IPS-15b (cell line): ENCODE data around the gene FIBCD1.

Experiments
- H3K27me3 ChIP-seq: one replicate; pipeline ENCODE4 v1.6.1; 2013; ENCODE audit warnings: low read length; ENCODE audit not compliant: control insufficient read depth, insufficient read depth
- H3K36me3 ChIP-seq: one replicate; pipeline ENCODE4 v1.6.1; 2013; ENCODE audit warnings: low read length; ENCODE audit not compliant: control insufficient read depth, insufficient read depth
- H3K4me1 ChIP-seq: one replicate; pipeline ENCODE4 v1.6.1; 2013; ENCODE audit warnings: mild to moderate bottlenecking, low read length; ENCODE audit not compliant: control insufficient read depth, insufficient read depth
- H3K4me3 ChIP-seq: one replicate; pipeline ENCODE4 v1.5.1; 2013; ENCODE audit warnings: low read depth, low read length
- H3K9ac ChIP-seq: one replicate; pipeline ENCODE4 v1.6.1; 2013; ENCODE audit warnings: low read depth, mild to moderate bottlenecking, low read length
- H3K9me3 ChIP-seq: one replicate; pipeline ENCODE4 v1.6.1; 2013; ENCODE audit warnings: mild to moderate bottlenecking, low read length; ENCODE audit not compliant: control insufficient read depth, insufficient read depth

Gene FIBCD1

GRCh38 chr9:130981756-130982137 lies 42.7 kb upstream of the FIBCD1 start:
- Histone ChIP-seq H3K9me3 (no peaks in the 10 kb centered on the region), H3K27me3 (no peaks in the 10 kb centered on the region), H3K4me3 (no peak overlapping the region), H3K4me1 (no peaks in the 10 kb centered on the region), H3K36me3 (no peaks in the 10 kb centered on the region), H3K9ac (no peak overlapping the region)

GRCh38 chr9:130981002-130981755 lies 42.1 kb upstream of the FIBCD1 start:
- Histone ChIP-seq H3K36me3 (no peaks in the 10 kb centered on the region), H3K4me3 (no peak overlapping the region), H3K27me3 (no peaks in the 10 kb centered on the region), H3K9ac (no peak overlapping the region), H3K9me3 (no peaks in the 10 kb centered on the region), H3K4me1 (no peaks in the 10 kb centered on the region)

- no peaks in the 10 kb centered on the region for H3K27me3 ChIP-seq
- no peak overlapping the region for H3K4me3 ChIP-seq
- H3K9me3 ChIP-seq: no peaks in the 10 kb centered on the region
- H3K9ac ChIP-seq: no peak overlapping the region
- no peaks in the 10 kb centered on the region for H3K4me1 ChIP-seq
- no peaks in the 10 kb centered on the region for H3K36me3 ChIP-seq
These were observed 41.5 kb upstream of the FIBCD1 start for GRCh38 chr9:130980526-130980925.

GRCh38 chr9:130979591-130980385 lies 40.7 kb upstream of the FIBCD1 start:
- Histone ChIP-seq H3K9ac (no peak overlapping the region), H3K27me3 (no peaks in the 10 kb centered on the region)

GRCh38 chr9:130977811-130978221 lies 38.8 kb upstream of the FIBCD1 start:
- no peaks in the 10 kb centered on the region for H3K9me3 ChIP-seq
- H3K4me3 ChIP-seq: no peak overlapping the region
- no peaks in the 10 kb centered on the region for H3K4me1 ChIP-seq
- H3K27me3 ChIP-seq: no peaks in the 10 kb centered on the region
- H3K36me3 ChIP-seq: no peaks in the 10 kb centered on the region
- no peak overlapping the region for H3K9ac ChIP-seq

More at GRCh38 chr9:130979591-130980385, 40.7 kb upstream of the FIBCD1 start:
- Histone ChIP-seq H3K9me3 (no peaks in the 10 kb centered on the region), H3K4me3 (no peak overlapping the region), H3K36me3 (no peaks in the 10 kb centered on the region), H3K4me1 (no peaks in the 10 kb centered on the region)

GRCh38 chr9:130975932-130976841 lies 37.1 kb upstream of the FIBCD1 start:
- Histone ChIP-seq H3K9me3 (no peaks in the 10 kb centered on the region), H3K4me1 (no peaks in the 10 kb centered on the region), H3K36me3 (no peaks in the 10 kb centered on the region), H3K27me3 (no peaks in the 10 kb centered on the region), H3K4me3 (no peak overlapping the region), H3K9ac (no peak overlapping the region)

- H3K9ac ChIP-seq: no peak overlapping the region
- no peaks in the 10 kb centered on the region for H3K4me1 ChIP-seq
- no peaks in the 10 kb centered on the region for H3K27me3 ChIP-seq
- no peaks in the 10 kb centered on the region for H3K36me3 ChIP-seq
- no peaks in the 10 kb centered on the region for H3K9me3 ChIP-seq
- no peak overlapping the region for H3K4me3 ChIP-seq
These were observed 36.1 kb upstream of the FIBCD1 start for GRCh38 chr9:130975156-130975555.

- H3K9me3 ChIP-seq: no peaks in the 10 kb centered on the region
- no peaks in the 10 kb centered on the region for H3K4me1 ChIP-seq
- H3K9ac ChIP-seq: no peak overlapping the region
- no peak overlapping the region for H3K4me3 ChIP-seq
- H3K27me3 ChIP-seq: no peaks in the 10 kb centered on the region
- H3K36me3 ChIP-seq: no peaks in the 10 kb centered on the region
These were observed 35.6 kb upstream of the FIBCD1 start for GRCh38 chr9:130974697-130975096.

GRCh38 chr9:130973686-130974281 lies 34.7 kb upstream of the FIBCD1 start:
- Histone ChIP-seq H3K9ac (no peak overlapping the region), H3K27me3 (no peaks in the 10 kb centered on the region), H3K36me3 (no peaks in the 10 kb centered on the region), H3K9me3 (no peaks in the 10 kb centered on the region), H3K4me1 (no peaks in the 10 kb centered on the region), H3K4me3 (no peak overlapping the region)

GRCh38 chr9:130972957-130973685 lies 34.1 kb upstream of the FIBCD1 start:
- Histone ChIP-seq H3K4me3 (no peak overlapping the region), H3K4me1 (no peaks in the 10 kb centered on the region), H3K9me3 (no peaks in the 10 kb centered on the region), H3K36me3 (no peaks in the 10 kb centered on the region), H3K27me3 (no peaks in the 10 kb centered on the region), H3K9ac (no peak overlapping the region)
